Stomach (tissue), 9 donors: ENCODE measurements around the gene DISC1. TPM values are rescaled to one million over a fixed set of nuclear protein-coding genes. Genes with fewer than 3 reads are reported as not detected.
A peak's percentile ranks its signal among the peaks of the same experiment; 100 is the strongest.
"Not testable (repeated sequence)": the region's sequence is repeated elsewhere in the genome, so short reads cannot be mapped to it uniquely, and the experiment has no call there.

ENCODE experiments used
- DNase-seq, 2 donors: peaks; one replicate each; pipeline versions ENCODE4 v3.0.0 to v3.0.0-alpha.2; 2013 to 2019
- H3K27ac ChIP-seq, 5 donors: fragments of 200-600 bp in 4 of 5; sonication (generic) in 4 of 5; one replicate each; pipeline ENCODE4 v1.5.1; 2013 to 2019; ENCODE audit warnings: mild to moderate bottlenecking in 1 of 5, moderate library complexity in 1 of 5
- H3K27me3 ChIP-seq, 3 donors: fragments of 200-600 bp; sonication (generic); one replicate each; pipeline ENCODE4 v1.5.1; 2017 to 2019; ENCODE audit warnings: mixed run types in 1 of 3
- H3K36me3 ChIP-seq, 4 donors: fragments of 200-600 bp; sonication (generic); 1 replicate in 3 of 4; 2 replicates in 1 of 4; pipeline ENCODE4 v1.5.1; 2016 to 2019
- H3K4me1 ChIP-seq, 4 donors: fragments of 200-600 bp; sonication (generic); one replicate each; pipeline ENCODE4 v1.5.1; 2016 to 2019
- H3K4me3 ChIP-seq, 4 donors: fragments of 200-600 bp; sonication (generic) in 3 of 4; one replicate each; pipeline ENCODE4 v1.5.1; 2016 to 2019; ENCODE audit warnings: mild to moderate bottlenecking in 1 of 4
- H3K9me3 ChIP-seq, 4 donors: fragments of 200-600 bp; sonication (generic); one replicate each; pipeline ENCODE4 v1.5.1; 2016 to 2019
- EP300 ChIP-seq: sonication (generic); formaldehyde crosslinking; IDR thresholded peaks from one replicate; pipeline ENCODE4 v1.6.1; 2017; ENCODE audit warnings: antibody characterized with exemption
- POLR2A ChIP-seq, 4 donors: fragments of 450-650 bp; IDR thresholded peaks; one replicate each; pipeline ENCODE4 v1.6.1; 2016; ENCODE audit warnings: antibody characterized with exemption in 4 of 4, control low read depth in 2 of 4, mild to moderate bottlenecking in 1 of 4, moderate library complexity in 1 of 4
- POLR2AphosphoS5 ChIP-seq, 3 donors: sonication (generic); formaldehyde crosslinking; IDR thresholded peaks; one replicate each; pipeline ENCODE4 v1.6.1; 2016; ENCODE audit warnings: antibody characterized with exemption in 3 of 3
- WGBS, 5 donors: extraction: QIAGEN DNeasy Blood & Tissue Kit in 3 of 5; methylation state at CpG; one replicate each; pipeline versions ENCODE4 v1.1.5 to v1.1.7; 2013 to 2018; 5-methylcytosine and 5-hydroxymethylcytosine counted together
- intact Hi-C: fragments of 100-400 bp; cut with DNase I; formaldehyde crosslinking; loops from one replicate; pipeline ENCODE4 v1.15.1; 2023; ENCODE audit warnings: low total_unique reads
- polyA plus RNA-seq, 3 donors: library from polyadenylated mRNA; stranded (reverse); fragments of 200-250 nt; gene quantifications; one replicate each; pipeline ENCODE4 v1.2.3, GENCODE V29; 2013
- total RNA-seq, 5 donors: library from RNA; depleted of rRNA; stranded (reverse); fragments of >200 nt; gene quantifications; one replicate each; pipeline versions ENCODE4 v1.1.0 to v1.2.3, GENCODE V29; 2014 to 2016
- TF ChIP-seq, protein P1 (sequence below), 7 experiments: fragments of 450-650 bp in 4 of 7; fragments of 200-600 bp in 3 of 7; sonication (generic) in 3 of 7; IDR thresholded peaks; one replicate each; pipeline ENCODE4 v1.5.1; 2016 to 2019; ENCODE audit warnings: antibody characterized with exemption in 7 of 7, control low read depth in 2 of 7, mild to moderate bottlenecking in 1 of 7
- donor health status: healthy with polysubstance abuse.
- donor health status: Bipolar disorder and iron deficiency.
- donor health status: healthy.

The DISC1 gene
- total and polyA plus RNA-seq, 8 donors = 0.43 to 29.8 (median 1.6) TPM

GRCh38 chr1:231969076-231969475, 342.5 kb downstream of the DISC1 start:
- 28 to 44% (median 35%) methylated on average over 1 of the region's 1 CpG for WGBS, 5 donors
- intact Hi-C loops = no loop called here
- no peak overlapping the region for H3K4me3 ChIP-seq
- no peaks in the 10 kb centered on the region for H3K27me3 ChIP-seq
- H3K27ac ChIP-seq = no peak overlapping the region
- TF ChIP-seq POLR2AphosphoS5 (IDR thresholded peaks at IDR 0.05) (no peak), EP300 (no peak), POLR2A (IDR thresholded peaks at IDR 0.05) (no peak)
- TF ChIP-seq, protein P1, sequence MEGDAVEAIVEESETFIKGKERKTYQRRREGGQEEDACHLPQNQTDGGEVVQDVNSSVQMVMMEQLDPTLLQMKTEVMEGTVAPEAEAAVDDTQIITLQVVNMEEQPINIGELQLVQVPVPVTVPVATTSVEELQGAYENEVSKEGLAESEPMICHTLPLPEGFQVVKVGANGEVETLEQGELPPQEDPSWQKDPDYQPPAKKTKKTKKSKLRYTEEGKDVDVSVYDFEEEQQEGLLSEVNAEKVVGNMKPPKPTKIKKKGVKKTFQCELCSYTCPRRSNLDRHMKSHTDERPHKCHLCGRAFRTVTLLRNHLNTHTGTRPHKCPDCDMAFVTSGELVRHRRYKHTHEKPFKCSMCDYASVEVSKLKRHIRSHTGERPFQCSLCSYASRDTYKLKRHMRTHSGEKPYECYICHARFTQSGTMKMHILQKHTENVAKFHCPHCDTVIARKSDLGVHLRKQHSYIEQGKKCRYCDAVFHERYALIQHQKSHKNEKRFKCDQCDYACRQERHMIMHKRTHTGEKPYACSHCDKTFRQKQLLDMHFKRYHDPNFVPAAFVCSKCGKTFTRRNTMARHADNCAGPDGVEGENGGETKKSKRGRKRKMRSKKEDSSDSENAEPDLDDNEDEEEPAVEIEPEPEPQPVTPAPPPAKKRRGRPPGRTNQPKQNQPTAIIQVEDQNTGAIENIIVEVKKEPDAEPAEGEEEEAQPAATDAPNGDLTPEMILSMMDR (IDR thresholded peaks at IDR 0.05) = no peak
- no peaks in the 10 kb centered on the region for H3K9me3 ChIP-seq
- DNase-seq = peak in 1 of 2 donors; percentile 25
- H3K4me1 ChIP-seq = no peaks in the 10 kb centered on the region
- no peaks in the 10 kb centered on the region for H3K36me3 ChIP-seq

DNA sequence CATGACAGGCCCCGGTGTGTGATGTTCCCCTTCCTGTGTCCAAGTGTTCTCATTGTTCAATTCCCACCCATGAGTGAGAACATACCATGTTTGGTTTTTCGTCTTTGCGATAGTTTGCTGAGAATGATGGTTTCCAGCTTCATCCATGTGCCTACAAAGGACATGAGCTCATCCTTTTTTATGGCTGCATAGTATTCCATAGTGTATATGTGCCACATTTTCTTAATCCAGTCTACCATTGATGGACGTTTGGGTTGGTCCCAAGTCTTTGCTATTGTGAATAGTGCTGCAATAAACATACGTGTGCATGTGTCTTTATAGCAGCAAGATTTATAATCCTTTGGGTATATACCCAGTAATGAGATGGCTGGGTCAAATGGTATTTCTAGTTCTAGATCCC, 343.2 kb downstream of the DISC1 start:
- WGBS, 5 donors = 93 to 97% (median 96%) methylated on average over 5 of the region's 5 CpGs

GRCh38 chr1:231970684-231971083, 344.1 kb downstream of the DISC1 start:
- Histone ChIP-seq H3K36me3 (no peaks in the 10 kb centered on the region), H3K9me3 (no peaks in the 10 kb centered on the region), H3K4me3 (no peak overlapping the region), H3K27ac (no peak overlapping the region), H3K4me1 (no peaks in the 10 kb centered on the region), H3K27me3 (no peaks in the 10 kb centered on the region)
- intact Hi-C loops = no loop called here
- DNase-seq = peak in 1 of 2 donors; percentile 33
- WGBS, 5 donors = 79 to 89% (median 81%) methylated on average over 2 of the region's 2 CpGs
- TF ChIP-seq POLR2AphosphoS5 (IDR thresholded peaks at IDR 0.05) (no peak), EP300 (no peak), POLR2A (IDR thresholded peaks at IDR 0.05) (no peak)
- TF ChIP-seq, protein P1 (IDR thresholded peaks at IDR 0.05) = no peak

More for the DNA sequence above, 343.2 kb downstream of the DISC1 start:
- H3K27me3 ChIP-seq, H3K4me1 ChIP-seq, H3K4me3 ChIP-seq, intact Hi-C loops, DNase-seq, H3K9me3 ChIP-seq, H3K27ac ChIP-seq, H3K36me3 ChIP-seq: not testable (repeated sequence)

GRCh38 chr1:231971397-231972110, 345.0 kb downstream of the DISC1 start:
- intact Hi-C loops = no loop called here
- no peak for TF ChIP-seq POLR2A (IDR thresholded peaks at IDR 0.05)
- TF ChIP-seq EP300 = no peak
- TF ChIP-seq, protein P1 (IDR thresholded peaks at IDR 0.05) = no peak
- no peak for TF ChIP-seq POLR2AphosphoS5 (IDR thresholded peaks at IDR 0.05)
- H3K4me3 ChIP-seq = no peak overlapping the region
- no peak overlapping the region for H3K27ac ChIP-seq
- no peaks in the 10 kb centered on the region for H3K36me3 ChIP-seq
- H3K4me1 ChIP-seq = no peaks in the 10 kb centered on the region
- no peaks in the 10 kb centered on the region for H3K9me3 ChIP-seq
- 68 to 83% (median 80%) methylated on average over 12 of the region's 12 CpGs for WGBS, 5 donors
- H3K27me3 ChIP-seq = no peaks in the 10 kb centered on the region
- DNase-seq = no peak

DNA sequence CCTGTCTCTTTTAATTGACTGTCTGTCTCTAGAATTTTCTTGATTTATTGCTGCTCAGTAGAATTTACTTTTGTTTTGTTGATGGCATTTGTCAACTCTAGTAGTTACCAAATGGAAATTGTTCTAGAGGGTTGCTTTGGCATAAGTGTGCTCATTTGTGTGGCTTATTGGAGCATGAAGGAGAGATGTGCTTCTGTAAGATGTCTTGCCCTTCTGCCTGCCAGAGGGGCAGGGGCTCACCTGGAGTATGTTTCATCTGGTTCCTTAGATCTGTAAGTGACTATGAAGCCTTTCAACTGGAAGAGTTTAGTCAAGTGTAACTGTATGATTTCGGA, 345.5 kb downstream of the DISC1 start:
- TF ChIP-seq, protein P1 (IDR thresholded peaks at IDR 0.05) = no peak
- TF ChIP-seq POLR2A (IDR thresholded peaks at IDR 0.05) (no peak), POLR2AphosphoS5 (IDR thresholded peaks at IDR 0.05) (no peak), EP300 (no peak)
- Histone ChIP-seq H3K9me3 (peaks cover 0 to 3% (median 0%) of the 10 kb centered on the region in 4 donors), H3K4me3 (no peak overlapping the region), H3K36me3 (no peaks in the 10 kb centered on the region), H3K27ac (no peak overlapping the region), H3K27me3 (no peaks in the 10 kb centered on the region), H3K4me1 (no peaks in the 10 kb centered on the region)
- no peak for DNase-seq
- intact Hi-C loops = no loop called here
- WGBS, 5 donors = 85 to 98% (median 93%) methylated on average over 1 of the region's 1 CpG
